Activated CD4-positive, alpha-beta T cell treated with anti-CD3 and anti-CD28 coated beads, Interleukin-2, amount 50 U/mL, for 24 hours (primary cell): Measurements from ENCODE around the gene DDX54.
"Not testable (repeated sequence)": the region's sequence is repeated elsewhere in the genome, so short reads cannot be mapped to it uniquely, and the experiment has no call there.

Experiments
- DNase-seq, 2 donors: peaks; one replicate each; pipeline ENCODE4 v3.0.0-alpha.2; 2020; ENCODE audit warnings: low read depth in 1 of 2, low spot score in 1 of 2

The DDX54 gene

DNA sequence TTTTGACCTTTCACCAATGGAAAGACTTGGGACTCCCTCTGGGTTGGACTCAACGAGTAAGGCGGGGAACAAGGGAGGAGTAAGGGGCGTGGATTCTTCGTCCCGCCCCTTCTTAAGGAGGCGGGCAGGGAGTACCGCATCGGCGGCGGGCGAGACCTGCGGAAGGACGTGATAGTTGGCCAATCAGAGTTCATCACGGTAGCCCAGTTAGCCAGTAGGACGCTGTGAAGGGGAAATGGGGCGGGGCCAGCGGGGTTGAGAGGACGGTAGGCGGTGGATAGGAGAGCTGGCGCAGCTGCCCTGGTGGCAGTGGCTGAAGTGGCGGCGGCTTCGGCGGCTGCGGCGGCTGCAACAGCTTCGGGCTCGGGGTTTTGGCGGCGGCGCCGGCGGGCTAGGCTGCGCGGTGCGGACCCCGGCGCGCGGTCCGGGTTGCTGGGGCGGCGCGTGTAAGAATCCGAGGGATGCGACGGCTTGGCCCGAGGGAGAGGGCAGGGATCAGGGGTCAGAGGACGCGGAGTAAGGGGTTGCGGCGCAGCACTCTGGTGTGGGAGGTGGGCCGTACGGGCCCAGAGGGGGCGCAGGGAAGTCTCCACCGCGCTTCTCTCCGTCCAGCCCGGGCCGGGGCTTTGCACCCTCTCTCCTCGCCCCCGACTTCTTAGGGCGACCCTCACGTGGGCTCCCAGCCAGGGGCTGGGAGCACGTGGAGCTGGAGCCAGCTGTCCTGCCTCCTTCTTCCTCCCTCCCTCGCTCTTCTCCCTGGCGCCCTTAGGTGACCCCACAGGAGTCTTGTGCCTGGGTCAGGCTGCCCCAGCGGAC lies 36.1 kb upstream of the DDX54 start, which contains the start of gene TPCN1:
TSS of gene TPCN1 (plus strand) at position 284 of the 816 bp plus-strand sequence. CDS start 5,389 bp downstream, outside the sequence.
- DNase-seq = peak; percentile 94 to 99

DNA sequence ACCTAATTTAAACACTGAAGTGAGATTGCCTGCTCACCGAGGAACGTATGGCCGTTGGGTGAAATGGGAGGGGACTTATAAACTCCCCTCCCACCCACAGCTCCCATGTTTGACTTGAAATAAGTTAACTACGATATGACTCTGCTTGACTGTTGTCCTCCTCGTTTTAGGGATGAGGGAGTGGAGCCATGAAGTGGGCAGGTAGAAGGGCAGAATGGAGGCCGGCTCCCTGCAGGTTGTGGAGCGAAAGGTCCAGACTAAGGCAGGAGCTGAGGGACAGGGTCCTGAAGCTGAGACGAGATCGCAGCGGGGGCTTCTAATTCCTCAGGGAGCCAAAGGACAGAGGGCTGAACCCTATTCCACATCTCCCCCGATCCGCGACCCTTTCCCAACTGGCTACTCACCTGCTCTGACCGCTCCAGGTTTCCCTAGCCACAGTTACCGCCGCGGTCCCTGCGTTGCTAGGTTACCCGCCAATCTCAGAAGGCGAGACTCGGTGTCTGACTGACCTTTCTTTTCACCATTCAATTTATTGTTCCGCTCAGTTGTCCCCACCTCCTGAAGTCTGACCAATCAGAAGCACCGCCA lies 35.4 kb upstream of the DDX54 start:
- no peak for DNase-seq

DNA sequence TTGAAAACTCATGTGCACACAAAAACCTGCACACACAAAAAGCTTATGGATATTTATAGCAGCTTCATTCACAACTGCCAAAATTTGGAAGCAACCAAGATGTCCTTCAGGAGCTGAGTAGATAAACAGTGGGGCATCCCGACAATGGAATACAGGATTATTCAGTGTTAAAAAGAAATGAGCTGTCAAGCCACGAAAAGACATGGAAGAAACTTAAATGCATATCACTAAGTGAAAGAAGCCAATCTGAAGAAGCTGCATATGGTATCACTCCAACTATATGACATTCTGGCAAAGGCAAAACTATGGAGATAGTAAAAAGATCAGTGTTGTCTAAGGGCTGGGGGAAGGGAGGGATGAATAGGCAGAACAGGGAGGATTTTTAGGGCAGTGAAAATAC lies 30.7 kb upstream of the DDX54 start:
- no peak for DNase-seq

DNA sequence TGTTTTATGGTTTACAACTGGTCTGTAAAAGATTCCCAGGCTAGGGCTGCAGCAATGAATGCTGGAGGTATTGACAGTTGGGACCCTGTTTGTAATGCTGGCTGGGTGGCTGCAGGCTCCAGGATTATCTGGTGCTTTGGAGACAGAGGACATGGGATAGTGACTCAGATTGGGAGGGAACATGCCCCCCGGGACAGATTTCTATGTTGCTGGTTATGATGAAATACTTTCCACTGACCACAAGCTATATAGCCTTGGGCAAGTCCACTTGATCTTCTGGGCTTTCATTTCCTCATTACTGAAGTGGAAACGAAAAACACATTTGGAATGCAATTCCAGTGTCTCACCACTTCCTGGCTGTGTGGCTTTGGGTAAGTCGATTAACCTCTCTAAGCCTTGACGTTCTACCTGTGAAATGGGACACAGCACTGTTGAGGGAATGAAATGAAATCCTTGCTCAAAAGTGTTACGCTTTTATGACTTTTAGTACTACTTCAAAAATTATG lies 29.7 kb upstream of the DDX54 start:
- no peak for DNase-seq

DNA sequence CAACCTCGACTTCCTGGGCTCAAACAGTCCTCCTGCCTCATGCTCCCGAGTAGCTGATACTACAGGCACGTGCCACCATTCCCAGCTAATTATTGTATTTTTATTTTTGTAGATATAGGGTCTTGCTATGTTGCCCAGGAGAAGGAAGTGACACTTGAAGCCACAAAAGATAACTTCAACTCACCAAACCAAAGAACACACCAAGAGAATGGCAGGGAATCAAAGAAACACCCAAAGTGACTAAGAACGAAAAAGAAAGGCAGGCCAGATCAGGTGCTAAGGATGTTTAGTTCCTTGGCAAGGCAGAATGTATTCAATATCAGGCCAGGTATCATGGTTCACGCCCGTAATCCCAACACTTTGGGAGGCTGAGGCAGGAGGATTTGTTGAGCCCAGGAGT lies 25.9 kb upstream of the DDX54 start:
- no peak for DNase-seq

DNA sequence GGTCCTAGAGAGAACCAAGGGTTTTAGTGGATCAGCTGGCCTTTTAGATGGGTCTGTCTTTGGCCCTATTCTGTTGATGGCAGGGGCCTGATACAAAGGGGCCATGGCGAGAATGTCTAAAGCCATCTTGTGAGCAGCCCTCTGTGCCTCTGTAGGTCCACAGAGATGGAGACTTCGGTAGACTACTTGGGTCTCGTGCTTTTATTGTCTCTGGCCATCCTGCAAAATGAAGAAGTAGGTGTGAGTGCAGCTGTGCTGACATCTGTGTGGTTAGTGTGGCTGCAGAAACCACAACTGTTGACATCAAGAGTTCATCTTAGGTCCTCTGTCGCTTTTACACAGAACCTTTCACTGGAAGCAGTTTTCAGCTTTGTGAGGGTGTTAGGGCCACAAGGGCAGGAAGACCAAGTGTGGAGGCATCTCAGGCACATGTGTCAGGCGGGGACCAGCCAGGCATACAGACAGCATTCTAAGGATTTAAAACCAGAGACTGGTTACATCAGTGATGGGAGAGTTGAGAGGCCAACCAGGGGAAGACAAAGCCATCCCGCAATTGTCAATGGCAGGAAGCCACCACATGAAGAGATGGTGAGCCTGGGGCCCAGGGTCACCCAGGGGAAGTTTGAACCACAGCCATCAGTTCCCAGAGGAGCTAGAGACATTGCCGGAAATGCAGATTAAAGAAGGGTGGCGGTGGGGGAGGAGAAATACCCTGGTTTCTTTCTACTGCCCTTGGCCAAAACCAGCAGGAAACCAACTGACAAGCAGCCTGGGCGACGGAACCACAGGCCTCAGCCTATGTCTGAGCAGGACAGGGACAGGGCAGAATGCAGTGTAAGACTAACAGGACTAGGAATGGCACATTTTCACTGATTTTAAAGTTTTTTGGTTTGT lies 23.0 kb upstream of the DDX54 start:
- peak in 1 of 2 donors; percentile 26 for DNase-seq

DNA sequence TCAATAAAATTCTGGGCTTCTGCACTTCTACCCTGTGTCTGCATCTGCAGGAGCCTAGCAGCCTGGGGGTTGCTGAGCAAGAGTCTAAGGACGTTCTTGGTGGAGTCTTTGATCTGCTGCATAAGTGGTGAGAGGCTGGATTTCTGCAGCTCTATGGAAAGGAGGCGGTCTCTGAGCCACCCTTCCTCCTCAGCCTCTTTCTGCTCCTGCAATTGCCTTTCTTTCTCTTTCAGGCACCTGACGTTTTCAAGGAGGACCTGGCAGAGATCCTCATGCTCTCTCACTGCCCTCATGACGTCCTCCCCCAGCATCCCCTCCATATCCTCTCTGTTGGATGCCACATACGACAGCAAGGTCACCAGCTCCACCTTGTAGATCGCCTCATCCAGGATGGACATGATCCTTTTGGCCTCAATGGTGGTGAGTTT lies 22.3 kb upstream of the DDX54 start:
- DNase-seq = no peak

DNA sequence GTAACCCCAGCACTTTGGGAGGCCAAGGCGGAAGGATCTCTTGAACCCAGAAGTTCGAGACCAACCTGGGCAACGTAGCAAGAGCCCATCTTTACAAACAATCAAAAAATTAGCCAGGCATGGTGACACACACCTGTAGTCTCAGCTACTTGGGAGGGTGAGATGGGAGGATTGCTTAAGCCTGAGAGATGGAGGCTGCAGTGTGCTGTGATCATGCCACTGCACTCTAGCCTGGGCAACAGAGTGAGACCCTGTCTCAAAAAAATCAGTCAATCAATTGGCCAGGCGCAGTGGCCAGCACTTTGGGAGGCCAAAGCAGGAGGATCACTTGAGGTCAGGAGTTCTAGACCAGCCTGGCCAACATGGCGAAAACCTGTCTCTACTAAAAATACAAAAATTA lies 21.5 kb upstream of the DDX54 start:
- DNase-seq = not testable (repeated sequence)

DNA sequence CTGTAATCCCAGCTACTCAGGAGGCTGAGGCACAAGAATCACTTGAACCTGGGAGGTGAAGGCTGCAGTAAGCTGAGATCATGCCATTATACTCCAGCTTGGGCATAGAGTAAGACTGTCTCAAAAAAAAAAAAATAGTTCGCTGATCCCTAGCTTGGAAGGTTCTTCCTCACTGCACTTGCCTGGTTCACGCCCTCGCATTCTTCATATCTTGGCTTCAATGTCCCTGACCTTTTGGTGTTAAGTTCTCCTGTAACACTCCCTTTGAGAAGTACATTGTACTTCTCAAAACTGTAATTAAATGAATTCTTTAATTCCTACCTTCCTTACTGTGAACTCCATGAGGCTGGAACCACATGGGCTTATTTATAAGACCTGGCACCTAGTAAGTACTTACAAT lies 19.5 kb upstream of the DDX54 start:
- DNase-seq = no peak

DNA sequence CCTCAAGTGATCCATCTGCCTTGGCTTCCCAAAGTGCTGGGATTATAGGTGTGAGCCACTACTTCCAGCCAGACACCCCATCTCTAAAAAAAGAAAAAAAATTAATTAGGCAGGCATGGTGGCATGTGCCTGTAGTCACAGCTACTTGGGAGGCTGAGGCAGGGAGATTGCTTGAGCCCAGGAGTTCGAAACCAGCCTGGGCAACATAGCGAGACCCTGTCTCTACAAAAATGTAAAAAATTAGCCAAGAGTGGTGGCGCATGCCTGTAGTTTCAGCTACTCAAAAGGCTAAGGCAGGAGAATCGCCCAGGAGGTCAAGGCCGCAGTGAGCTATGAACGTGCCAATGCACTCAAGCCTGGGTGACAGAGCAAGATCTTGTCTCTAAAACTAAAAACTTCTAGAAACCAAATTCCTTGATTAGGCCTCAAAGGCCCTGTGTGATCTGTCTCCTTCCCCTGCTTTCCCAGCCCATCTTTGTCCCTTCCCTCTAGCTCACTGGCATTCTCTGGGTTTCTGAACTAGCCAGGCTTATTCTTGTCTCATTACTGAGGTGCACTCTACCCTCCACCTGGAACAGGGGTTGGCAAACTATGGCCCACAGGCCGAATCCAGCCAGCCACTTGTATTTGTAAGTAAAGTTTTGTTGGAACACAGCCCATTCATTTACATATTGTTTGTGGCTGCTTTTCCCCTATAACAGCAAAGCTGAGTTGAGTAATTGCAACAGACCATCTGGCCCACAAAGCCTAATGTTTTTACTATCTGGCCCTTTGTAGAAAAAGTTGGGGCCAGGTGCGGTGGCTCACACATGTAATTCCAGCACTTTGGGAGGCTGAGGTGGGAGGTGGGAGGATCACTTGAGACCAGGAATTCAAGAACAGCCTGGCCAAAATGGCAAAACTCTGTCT lies 18.8 kb upstream of the DDX54 start:
- DNase-seq = no peak

DNA sequence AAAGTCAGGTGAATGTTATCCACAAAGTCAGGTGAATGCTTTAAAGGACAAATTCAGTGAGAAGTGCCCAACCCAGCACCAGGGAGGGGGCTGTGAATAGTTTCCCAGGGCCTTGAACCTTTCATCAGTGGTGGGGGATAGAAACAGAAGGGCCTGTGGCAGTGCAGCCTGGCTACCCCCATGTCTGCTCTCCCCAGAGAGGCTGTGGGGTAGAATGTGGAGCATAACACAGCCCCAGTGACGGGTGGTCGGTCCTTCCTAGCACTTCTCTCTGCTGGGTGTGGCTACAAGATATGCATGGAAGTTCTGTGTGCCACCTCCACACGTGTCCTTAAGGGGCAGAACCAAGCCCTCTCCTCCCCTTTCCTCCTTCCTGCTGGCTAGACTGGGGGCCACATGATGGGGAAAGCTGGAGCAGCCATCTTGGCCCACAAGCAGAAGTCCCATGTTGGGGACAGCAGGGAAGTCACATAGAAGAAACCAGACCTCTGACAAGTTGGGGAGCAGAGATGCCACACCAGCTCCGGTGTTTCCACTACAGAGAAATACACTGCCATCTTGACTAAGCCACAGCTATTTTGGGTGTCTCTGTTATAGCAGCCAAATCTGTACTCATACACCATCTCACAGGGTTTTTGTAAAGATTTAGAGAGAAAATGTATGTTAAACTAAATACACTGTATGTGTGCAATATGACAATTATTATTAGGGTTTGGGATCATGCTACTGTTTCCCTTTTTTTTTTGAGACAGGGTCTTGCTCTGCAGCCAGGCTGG lies 17.2 kb upstream of the DDX54 start:
- no peak for DNase-seq

DNA sequence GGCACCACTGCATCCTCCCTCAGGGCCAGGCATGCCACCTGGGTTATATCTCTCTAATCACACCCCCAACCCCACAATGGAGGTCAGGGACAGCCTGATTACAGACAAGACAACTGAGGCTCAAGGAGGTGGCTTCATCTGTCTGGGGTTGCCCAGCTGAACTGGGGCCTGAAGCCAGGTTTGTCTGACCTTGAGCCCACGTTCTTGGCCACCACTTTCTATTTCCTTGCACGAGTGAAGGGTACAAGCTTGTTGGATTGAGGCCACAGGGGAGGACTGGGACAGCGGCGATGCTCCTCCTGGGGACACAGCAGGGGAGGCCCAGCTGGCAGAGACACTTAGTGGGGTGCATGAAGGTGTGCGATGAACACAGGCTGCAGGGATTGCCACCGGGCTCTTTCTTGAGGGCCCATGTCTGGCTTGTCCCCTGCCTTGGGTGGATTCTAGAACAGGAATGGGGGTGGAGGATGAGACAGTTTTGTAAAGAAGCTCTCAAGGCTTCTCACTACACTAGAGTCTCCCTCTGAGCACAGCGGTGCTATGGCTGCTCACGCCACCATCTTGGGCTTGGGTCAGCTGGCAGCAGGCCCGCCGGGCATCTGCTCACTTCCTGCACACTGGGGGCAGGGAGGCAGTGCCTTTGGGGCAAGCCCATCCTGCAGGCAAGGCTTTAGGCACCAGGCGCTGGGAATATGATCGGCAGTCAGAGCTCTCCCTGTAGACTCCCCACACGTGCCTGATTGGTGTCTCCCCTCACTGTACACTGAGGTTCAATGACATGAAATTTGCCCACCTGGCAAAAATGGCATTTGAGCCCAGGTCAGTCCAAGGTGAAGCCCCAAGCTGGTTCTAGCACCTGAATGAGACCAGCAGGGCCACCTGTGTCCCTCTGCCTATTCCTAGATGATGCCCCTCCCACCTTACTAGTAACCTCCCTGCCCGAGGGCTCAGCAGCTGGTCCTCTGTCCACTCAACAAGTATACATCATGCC lies 16.2 kb upstream of the DDX54 start:
- DNase-seq = no peak

DNA sequence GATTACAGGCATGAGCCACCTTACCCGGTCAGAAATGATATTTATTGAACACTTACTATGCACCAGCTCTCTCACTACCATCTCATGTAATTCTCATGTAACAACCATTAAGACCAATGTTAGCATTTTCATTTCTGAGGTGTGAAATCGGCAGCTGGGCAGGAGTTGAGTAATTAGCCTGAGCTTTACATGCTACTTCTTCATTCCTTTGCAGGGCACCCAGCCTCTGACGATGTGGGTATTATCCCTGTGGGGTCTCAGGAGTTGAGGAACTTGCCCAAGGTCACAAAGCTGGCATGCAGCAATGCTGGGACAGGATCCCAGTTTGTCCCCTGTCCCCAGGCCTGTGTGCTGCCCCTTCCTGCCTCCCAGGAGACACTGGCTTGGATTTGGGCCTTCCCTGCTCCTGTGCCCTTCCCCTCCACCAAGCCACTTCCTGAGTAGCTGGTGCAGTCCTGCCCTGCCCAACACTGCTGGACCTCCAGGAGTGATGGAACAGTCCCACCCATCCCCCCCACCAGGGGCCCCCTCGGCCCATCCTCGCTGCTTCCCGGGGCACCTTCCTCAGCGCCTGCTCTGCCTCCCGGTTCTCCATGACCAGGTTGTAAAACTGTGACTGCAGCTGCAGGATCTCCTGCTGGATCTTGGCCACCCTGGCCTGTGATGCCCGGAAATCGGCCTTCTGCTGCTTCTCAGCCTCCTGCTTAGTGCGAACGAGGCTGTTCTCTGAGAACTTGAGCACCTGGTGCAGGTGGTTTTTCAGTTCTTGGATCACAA lies 14.9 kb upstream of the DDX54 start:
- no peak for DNase-seq

DNA sequence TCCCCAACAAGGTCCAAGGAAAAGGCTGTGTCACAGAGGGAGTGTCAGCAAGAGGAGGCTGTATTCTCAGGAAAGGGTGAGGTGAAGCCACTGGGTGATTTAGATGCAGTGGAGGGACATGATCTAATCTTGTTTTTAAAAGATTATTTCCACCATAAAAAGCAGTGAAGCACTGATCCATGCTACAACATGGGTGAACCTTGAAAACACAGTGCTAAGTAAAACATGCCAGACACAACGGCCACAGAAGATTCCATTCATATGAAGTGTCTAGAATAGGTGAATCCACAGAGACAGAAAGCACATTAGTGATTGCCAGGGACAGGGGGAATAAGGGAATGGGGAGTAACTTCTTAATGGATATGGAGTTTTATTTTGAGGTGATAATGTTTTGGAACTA lies 13.0 kb upstream of the DDX54 start:
- DNase-seq = no peak

DNA sequence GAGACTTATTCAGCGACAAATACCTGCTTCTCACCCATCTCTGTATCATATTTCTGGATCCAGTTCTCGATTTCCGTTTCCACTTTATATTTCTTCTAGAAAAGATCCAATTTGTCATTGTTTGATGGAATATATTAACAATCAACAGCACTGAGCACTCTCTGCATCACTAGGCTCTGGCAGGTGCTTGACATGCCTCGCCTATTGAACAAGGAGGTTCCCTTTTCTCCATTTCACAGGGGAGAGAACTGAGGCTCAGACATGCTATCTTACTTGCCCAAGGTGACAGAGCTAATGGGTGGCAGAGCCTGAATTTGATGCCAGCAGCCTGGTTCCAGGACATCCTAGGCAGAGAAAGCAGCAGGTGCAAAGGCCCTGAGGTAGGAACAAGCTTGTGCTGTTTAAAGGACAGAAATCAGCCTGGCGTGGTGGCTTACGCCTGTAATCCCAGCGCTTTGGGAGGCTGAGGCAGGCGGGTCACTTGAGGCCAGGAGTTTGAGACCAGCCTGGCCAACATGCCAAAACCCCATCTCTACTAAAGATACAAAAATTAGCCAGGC lies 12.3 kb upstream of the DDX54 start:
- DNase-seq = no peak

DNA sequence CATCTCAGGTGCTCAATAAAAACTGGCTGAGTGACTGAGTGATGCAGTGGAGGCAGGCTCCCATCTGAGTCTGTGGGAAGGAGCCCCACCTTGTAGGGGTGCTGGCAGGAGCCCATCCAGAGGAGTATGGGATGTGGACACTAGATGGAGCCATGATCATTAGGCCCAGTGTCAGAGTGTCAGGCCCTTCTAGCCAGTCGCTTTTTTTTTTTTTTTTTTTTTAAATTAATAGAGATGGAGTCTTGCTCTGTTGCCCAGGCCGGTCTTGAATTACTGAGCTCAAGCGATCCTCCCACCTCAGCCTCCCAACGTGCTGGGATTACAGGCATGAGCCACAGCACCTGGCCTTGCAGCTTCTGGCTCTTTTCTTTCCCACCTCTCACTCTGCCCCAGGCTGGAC lies 11.7 kb upstream of the DDX54 start:
- peak in 1 of 2 donors; percentile 48 for DNase-seq

DNA sequence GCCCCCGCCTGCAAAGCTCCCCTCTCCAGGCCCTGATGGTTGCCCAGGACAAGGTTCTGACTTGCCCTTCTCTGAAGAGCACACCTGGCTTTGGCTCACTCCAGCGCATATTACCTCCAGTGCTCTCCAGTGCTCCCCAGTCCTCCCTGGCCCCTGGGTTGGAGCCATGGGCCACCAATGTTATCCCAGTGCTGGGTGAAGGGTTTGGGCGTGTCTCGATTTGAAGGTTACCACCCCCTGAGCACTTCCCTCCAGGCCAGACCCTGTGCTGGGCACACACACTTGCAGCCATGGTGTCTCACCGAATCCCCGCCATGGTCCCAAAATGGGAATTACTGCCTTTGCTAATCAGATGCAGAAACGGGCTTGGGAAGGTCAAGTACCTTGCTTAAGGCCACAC lies 11.3 kb upstream of the DDX54 start:
- DNase-seq = no peak
